ENCODE data around the gene PLB1.

PLB1 gene

DNA sequence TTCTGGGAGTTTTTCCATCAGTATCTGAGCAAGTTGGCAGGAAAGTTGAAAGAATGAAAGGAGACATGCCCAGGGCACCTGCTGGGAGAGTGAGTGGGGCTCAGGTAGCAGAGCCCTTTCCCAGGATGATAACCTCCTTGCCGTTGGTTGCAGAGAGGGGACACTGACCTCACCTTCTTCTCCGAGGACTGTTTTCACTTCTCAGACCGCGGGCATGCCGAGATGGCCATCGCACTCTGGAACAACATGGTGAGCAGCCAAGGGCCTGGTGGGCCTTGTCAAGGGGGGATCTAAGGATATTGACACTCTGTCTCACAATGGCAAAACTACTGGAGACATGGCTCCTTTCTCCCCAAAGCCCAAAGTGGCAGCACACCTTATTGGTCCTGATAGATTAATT is 136.9 kb downstream of the PLB1 start:
- DNase-seq: no peak

DNA sequence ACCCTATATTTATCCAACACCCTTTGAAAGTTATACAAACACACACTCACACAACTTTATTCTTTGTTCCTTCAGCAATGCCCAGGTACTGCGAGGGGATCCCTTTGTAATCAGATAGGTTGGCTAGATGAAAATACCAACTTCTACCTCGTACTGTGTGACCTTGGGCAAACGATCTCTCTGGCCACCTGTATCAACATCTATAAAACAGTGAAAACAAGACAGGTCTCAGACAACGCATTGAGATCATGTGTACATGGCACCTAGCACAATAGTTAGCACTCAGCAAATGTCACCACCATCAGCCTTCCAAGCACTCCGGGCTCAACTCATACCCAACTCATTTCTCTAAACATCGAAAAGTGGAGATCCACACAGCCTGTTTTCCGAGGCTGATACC is 137.3 kb downstream of the PLB1 start:
- DNase-seq: no peak

DNA sequence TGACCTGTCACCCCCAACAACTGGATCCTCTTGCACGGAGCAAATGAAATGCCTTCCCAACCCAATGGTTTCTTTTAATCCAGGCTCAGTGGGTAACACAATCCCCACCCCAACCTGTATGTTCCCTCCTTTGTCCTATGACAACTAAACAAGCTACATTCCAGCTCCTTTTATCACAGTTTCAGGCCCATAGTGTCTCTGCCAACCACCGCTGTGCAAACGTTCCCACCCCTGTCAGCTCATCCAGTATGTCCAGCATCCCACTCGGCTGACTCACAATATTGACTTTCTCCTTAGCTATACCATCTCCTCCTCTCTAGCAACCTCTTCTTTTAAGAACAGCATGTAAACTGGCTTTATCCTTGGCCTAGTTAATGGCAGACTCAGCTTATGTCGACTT is 137.9 kb downstream of the PLB1 start:
- DNase-seq: peak; percentile 76

DNA sequence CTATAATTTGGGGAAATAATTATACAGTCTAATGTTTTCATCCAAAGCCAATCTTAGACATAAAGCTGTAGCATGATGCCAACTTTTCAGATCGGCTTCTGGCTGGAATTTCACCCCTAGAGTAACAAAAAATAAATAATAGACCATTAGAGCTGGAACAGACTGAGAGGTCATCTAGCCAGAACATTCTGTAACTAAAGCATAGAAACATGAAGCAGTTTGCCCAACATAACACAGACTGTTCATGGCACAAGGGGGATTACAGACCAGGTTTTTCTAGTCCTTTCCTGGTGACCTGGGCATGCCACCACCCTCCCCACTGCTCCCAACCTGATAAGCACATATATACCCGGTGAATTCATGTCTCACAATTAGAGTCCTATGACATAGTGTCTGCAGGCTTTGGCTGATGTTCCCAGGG is 139.3 kb downstream of the PLB1 start:
- no peak for DNase-seq

DNA sequence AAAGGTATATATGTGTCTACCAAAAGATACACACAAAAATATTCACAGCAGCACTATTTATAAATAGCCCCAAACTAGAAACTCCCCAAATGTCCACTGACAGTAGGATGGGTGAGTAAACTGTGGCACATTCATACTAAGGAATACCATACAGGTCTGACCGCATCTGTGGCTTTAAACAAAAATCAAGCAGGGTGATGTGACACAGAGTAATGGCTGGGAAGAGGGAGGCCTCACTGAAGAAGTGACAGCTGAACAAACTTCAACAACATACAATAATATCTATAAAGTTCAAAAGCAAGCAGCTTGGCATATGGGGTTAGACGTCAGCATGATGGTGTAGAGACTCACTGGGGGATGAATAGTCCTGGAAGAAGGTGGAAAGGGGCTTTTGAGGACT is 140.6 kb downstream of the PLB1 start:
- no peak for DNase-seq

DNA sequence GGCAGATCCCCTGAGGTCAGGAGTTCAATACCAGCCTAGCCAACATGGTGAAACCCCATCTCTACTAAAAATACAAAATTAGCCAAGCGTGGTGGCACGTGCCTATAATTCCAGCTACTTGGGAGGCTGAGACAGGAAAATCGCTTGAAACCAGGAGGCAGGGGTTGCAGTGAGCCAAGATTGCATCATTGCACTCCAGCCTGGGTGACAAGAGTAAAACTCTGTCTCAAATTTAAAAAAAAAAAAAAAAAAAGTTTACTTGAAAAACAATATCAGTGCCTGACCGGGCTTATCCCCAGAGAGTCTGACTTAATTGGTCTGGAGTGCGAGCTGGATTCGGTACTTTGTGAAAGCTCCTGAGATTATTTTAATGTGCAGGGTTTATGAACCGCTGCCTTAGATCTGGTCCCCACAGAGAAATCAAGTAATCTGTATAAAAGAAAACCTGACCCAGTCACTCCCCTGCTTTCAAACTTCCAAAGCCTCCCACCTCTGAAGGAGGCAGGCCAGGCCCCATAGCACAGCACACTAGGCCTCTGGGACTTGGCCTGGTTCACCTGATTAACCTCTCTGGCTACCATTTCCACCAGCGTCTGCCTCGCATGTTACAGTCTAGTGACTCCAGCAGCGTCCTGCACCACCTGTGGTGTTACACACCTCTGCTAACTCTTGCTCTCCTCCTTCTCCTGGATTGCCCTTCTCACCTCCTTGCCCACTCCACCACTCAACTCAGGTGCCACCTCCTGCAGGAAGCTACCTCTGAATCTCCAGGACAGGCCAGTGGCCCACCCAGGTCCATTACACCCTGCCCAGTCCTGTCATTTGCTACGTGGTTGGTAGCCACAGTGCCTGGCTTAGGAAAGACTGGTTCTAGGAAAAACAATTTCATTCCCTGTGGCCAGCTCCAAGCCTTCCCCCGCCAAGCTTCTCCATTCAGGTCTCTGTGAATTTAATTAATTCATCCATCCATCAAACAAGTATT is 141.5 kb downstream of the PLB1 start:
- no peak for DNase-seq

DNA sequence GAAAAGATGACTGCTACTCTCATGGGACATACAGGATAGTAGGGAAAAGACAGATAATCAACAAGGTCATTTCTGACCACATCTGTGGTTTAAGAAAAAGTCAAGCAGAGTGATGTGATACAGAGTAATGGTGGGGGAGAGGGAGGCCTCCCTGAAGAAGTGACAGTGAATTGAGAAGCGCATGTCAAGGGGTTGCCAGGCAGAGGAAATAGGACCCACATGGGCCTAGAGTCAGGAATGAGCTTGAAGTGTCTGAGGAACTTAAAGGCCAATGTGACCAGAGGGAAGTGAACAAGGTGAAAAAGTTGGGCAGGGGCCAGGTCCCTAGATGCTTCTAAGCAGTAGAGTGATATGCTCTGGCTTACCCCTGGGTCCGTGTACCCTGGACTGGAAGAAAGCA is 142.2 kb downstream of the PLB1 start:
- DNase-seq: no peak

DNA sequence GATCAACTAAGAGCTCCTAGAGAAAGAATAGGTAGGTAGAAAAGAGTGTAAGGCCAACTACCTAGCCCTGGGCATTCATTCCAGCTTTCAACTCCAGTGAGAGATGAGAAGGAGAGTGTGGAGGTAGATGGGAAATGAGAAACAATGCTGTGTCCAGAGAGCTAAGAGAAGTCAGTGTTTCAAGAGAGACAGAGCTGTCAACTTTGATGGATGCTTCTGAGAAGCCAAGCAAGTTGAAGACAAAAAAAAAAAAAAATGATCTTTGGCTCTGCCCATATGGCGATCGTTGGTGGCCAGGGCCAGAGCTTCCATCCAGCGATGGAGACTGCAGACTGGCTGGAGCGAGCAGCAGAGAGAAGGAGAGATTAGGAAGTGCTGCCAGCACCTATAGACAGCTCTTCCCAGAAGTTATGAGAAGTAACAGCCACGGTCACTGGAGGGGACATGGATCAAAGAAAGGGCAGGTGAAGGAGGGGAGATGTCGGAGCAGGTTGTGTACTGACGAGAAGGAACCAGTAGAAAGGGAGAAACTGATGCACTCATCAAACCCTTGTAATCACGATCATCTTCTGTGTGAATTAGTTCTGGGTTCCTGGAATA is 143.3 kb downstream of the PLB1 start:
- no peak for DNase-seq

DNA sequence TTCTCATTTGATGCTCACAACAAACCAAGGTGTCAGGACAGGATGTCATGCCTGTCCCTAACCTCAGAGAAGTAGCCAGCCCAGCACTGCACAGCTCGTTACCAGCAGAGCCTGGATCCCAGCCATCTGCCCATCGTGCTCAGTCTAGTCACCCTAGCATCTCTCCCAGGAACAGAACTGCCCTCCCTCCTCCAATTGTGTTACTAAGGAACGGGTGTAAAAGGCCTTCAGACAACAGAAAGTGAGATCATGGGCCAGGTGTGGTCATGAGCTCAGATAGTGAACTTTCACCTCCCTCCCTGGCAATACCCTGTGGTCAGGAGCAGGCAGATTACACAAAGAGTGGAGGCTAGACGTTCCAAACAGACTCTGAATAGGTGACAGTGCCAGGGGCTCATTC is 144.0 kb downstream of the PLB1 start:
- DNase-seq: no peak

DNA sequence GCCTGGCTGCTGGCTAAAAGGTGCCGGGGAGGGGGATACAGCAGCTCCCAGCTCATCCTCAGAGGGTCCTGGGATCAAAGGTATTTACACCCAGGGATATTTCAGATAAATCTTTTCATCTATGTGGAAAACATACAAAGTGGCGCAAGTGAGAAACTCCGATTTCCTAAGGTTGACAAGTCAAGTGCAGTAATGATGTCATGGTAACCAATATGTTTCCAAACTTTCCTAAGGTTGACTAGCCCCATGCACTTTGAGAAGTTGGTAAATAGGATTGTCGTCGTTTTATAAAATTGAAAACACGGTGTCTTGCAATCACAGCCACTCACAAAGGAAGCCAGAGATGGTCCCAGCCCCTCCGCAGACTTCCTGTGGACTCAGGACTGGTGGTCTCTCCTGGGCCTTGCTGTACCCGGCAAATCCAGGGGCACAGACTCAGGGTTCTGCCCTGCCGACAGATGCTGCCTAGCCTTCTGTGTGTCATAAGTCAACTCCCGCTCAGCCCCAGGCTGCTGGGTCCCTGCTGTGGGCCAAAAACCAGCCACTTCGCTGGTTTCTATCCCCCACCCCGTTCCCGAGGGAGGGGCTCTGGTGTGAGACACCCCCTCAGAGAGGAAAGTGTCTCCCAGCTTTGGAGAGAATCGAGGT is 144.5 kb downstream of the PLB1 start:
- DNase-seq: no peak

DNA sequence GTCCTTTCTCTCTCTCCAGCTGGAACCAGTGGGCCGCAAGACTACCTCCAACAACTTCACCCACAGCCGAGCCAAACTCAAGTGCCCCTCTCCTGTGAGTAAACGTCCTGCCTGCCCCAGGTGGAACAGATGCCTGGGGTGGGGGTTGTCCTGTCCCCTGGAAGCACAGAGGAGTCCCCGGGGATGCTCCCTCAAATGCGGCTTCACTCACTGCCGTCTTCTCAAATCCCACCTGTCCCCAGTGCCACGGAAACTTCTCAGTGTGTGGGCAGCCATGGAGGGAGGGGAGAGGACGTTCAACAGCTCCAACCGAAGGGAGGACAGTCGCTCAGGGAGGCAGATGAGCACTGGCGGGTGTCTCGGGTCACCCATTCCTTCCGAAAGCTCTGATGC is 145.0 kb downstream of the PLB1 start:
- DNase-seq: no peak

DNA sequence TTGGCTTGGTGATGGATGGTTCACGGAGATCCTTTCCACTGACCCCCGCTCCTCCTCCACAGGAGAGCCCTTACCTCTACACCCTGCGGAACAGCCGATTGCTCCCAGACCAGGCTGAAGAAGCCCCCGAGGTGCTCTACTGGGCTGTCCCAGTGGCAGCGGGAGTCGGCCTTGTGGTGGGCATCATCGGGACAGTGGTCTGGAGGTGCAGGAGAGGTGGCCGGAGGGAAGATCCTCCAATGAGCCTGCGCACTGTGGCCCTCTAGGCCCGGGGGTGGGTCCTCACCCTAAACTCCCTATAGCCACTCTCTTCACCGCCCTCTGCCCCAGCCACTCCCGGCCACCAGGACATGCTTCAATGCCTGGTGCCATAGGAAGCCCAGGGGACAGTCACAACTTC is 146.9 kb downstream of the PLB1 start:
- no peak for DNase-seq

DNA sequence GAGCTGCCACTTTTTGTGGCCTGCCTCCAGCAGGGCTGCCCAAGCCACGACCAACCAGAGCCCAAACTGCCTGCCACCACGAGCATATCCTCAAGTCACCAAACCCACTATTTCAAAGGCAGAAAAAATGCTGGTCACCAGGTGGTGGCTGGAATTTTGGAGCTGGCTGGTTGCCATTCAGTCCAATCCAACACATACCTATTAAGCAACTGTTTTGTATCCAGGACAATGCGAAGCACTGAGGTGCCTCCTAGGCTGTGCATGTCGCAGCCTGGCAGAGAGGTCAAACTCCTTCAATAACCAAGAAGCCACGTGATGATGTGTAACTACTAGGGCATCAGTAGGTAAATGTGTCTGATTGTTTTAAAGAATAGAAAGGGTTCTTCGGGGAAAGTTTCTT is 147.5 kb downstream of the PLB1 start:
- no peak for DNase-seq

DNA sequence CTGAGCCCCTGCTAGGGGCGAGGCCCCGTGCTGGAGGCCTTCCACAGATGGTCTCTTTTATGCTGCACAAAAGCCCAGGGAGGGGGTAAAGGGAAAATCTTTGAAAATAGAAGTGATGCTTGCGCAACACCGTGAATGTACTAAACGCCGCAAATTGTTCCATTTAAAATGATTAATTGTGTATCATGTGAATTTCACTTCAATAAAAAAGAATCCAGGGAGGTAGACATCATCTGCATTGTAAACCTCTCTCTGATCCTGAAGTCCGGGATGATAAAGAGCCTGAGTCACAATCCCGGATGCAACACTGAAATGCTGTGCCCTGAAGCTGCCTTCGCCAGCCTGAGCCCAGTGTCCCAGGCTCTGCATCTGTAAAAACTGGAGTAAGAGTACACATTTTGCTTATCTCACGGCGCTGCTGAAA is 148.1 kb downstream of the PLB1 start:
- peak; percentile 85 for DNase-seq

DNA sequence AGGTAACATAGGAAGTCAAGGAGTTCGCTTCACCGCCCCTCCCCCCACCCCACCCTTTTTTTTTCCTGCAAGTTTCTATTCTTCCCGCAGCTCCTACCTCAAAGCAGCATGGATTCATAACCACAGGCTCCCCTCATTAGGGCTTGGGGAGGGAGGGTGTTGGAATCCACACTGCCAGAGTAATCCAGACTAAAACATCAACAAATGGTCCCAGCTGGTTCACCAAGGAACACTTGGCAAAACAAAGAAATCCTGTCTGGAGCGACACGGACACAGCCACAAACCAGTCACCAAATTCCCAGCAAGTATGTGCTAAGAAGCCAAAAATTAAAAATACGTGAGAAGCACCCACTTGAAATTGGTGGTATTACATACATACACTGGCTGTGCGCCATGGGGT is 148.9 kb downstream of the PLB1 start:
- DNase-seq: peak; percentile 50

DNA sequence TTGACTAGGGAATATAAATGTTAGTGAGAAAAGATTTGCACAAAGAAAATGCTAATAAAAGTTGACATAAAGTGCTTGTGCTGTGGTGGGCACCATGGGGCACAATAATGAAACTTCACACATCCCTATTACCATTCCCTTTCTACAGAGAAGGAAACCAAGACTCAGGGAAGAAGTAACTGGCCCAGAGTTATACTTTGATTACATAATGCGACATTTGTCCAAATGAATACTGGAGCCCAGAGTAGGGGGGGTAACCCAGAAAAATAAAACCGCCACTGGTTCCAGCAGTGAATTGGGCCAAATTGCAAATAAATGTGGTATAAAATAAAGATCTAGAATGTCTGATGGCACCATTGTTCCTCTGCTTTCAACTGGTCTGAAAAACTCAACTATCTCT is 149.7 kb downstream of the PLB1 start:
- DNase-seq: no peak

DNA sequence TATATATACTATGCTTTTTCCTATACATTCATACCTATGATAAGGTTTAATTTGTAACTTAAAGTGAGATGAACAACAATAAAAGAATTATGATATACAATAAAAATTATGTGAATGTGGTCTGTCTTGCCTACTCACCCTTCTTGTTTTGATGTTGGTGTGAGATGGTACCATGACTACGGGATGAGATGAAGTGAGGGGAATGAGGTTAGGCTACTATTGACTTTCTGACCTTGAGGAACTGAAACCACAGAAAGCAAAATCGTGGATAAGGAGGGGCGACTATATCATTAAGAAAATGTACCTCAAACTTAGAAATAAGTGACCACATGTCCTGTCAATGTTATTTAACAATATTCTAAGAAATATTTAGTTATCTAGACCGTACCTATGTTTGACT is 151.8 kb downstream of the PLB1 start:
- no peak for DNase-seq

DNA sequence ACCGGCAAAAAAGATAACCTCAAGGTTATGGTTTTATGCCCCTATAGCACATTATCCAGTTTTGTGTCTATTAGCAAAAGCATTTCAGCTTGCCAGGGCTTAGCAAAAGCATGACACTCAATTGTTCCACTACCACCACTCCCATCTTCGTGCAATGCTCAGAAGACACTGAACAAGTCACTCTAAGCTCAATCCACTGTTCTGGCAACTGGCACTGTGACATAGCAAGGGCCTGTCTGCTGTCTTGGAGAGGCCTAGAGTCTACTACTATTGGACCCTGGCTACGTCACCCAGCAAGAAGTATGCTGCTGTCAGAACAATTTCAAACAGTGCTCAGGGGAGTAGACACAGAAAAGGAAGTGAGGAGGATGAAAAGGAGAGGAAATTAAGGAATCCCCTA is 152.3 kb downstream of the PLB1 start:
- DNase-seq: no peak

DNA sequence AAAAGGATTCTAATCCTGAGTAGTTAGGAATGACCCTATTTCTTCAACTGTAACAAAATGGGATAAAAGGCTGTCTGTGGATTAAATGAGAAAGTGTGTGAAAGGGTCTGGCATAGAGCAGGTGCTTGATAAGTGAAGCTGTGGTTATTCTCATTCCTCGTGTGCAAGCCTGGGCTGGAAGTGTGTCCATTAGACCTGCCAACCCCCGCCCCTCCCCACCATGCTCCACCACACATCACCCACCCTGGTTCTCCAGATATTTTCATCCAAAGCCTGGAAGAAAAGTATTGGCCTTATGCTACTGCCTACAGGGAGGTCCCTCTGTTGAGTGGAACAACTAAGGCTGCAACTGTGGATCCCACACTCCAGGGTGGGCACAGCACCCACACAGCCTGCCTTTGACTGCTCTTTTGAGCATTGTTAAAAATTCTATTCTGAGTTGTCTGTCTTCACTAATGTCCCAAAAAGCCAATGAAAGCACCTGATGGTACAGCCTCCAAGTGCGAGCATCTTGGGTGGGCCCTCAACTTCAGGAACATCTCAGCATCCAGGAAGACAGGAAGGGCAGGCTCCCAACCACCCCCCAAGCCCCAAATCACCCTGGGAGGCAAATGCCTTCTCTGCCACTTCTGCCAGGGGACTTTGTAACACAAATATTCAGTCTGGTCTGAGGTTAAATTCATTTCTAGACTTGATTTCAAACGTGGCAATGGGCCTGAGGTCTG is 153.0 kb downstream of the PLB1 start:
- no peak for DNase-seq

DNA sequence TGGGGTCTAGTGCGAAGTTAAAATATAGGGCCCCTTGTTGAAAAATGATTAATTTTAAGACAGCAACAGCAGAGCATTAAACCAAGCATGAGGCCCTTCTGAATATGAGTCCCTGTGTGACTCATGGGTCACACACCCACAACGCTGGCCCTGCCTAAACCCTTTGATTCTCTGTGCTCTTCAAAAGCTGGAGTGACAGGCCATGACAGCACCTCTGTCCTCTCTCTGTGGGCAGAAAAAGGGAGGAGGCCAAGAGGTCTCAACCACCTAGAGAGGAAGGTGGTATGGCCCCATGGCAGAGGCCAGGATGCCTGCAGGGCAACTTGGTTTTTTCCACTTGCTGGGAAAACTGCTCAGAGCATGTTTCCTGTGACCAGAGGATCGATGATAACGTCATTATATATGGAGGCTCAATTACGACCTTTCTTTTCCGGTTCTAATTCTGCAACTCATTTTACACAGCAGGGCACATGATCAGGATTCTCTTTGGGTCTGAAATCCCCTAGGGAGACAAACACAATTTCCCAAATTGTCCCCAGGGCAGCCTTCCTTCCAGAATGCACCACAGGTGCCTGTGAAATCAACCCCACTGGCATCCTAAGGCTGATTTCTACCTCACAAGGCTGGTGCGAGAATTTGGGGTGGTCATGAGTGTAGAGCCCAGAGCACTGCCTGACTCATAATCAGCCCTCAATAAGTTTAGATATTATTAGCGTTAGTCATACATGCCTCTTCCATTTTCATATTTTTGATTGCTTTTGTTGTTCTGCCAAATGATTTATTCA is 153.8 kb downstream of the PLB1 start:
- no peak for DNase-seq

DNA sequence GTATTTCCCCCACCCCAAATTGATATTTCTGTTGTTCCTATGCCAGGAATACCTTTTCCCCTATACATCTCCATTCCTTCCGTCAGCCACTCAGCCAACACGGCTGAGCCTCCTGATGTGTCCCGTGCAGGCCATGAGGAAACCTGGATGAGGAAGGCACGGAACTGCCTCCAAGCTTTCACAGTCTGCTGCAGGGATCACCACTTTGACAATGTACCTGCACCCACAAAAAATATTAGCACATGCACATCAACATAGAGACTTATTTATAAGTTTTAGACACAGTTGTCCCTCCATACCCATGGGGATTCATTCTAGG is 154.4 kb downstream of the PLB1 start:
- no peak for DNase-seq

DNA sequence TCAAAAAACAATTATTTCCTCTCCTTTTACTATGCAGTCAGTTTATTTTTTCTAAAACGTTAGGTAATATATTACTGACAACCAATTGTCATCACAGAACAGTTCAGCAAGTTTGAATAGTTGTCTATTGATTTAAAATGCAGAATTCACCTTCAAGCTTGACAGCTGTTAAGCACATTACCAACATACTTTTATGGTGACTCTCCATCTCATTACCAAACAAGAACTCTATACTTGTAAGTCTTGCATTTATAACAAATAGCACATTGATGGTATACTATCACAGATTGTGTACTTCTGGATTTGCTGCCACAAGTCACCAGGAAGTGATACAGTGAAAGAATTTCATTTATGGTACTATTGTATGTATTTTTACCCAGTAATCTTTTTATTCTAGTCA is 156.4 kb downstream of the PLB1 start:
- DNase-seq: peak; percentile 63
